NCI-H446 (cell line): Measurements from ENCODE around the gene TCF7L2.
"Not testable (repeated sequence)": the region's sequence is repeated elsewhere in the genome, so short reads cannot be mapped to it uniquely, and the experiment has no call there.

Source experiments
- DNase-seq, 2 experiments: peaks; one replicate each; lab custom pipeline; 2025; lab: John Stamatoyannopoulos, UW

Gene TCF7L2

GRCh38 chr10:113047151-113047550, 97.1 kb downstream of the TCF7L2 start:
- no peak for DNase-seq

GRCh38 chr10:113047605-113047962, 97.5 kb downstream of the TCF7L2 start:
- DNase-seq: no peak

- no peak for DNase-seq
These were observed 98.1 kb downstream of the TCF7L2 start for GRCh38 chr10:113047963-113048781.

- no peak for DNase-seq
These were observed 99.8 kb downstream of the TCF7L2 start for GRCh38 chr10:113049881-113050280.

- no peak for DNase-seq
These were observed 102.2 kb downstream of the TCF7L2 start for GRCh38 chr10:113052076-113052830.

- DNase-seq: no peak
These were observed 103.0 kb downstream of the TCF7L2 start for GRCh38 chr10:113053091-113053490.

- DNase-seq: no peak
These were observed 103.8 kb downstream of the TCF7L2 start for GRCh38 chr10:113053881-113054280.

- DNase-seq: no peak
These were observed 105.4 kb downstream of the TCF7L2 start for GRCh38 chr10:113055458-113055857.

- DNase-seq: no peak
These were observed 106.0 kb downstream of the TCF7L2 start for GRCh38 chr10:113056030-113056429.

GRCh38 chr10:113056441-113057021, 106.5 kb downstream of the TCF7L2 start:
- DNase-seq: no peak

- no peak for DNase-seq
These were observed 108.0 kb downstream of the TCF7L2 start for GRCh38 chr10:113057948-113058522.

GRCh38 chr10:113058523-113059370, 108.7 kb downstream of the TCF7L2 start:
- peak in 1 of 2 experiments; percentile 13 for DNase-seq

- DNase-seq: no peak
These were observed 109.3 kb downstream of the TCF7L2 start for GRCh38 chr10:113059371-113059780.

- DNase-seq: no peak
These were observed 110.4 kb downstream of the TCF7L2 start for GRCh38 chr10:113060201-113061053.

- no peak for DNase-seq
These were observed 111.0 kb downstream of the TCF7L2 start for GRCh38 chr10:113061054-113061430.

GRCh38 chr10:113061557-113061956, 111.5 kb downstream of the TCF7L2 start:
- no peak for DNase-seq

GRCh38 chr10:113063043-113063967, 113.3 kb downstream of the TCF7L2 start:
- DNase-seq: no peak

- DNase-seq: no peak
These were observed 114.0 kb downstream of the TCF7L2 start for GRCh38 chr10:113064039-113064438.

- not testable (repeated sequence) for DNase-seq
These were observed 116.1 kb downstream of the TCF7L2 start for GRCh38 chr10:113066120-113066519.
